ENCODE data around the gene BCLAF1. TPM values are rescaled to one million over a fixed set of nuclear protein-coding genes. Genes with fewer than 3 reads are reported as not detected.

Gene BCLAF1
- total and polyA plus RNA-seq, 9 of the 15 experiments (the other 6 are each of a cell fraction or from before 2014, with no cell fraction given) = 65.4 to 286 (median 165) TPM

DNA sequence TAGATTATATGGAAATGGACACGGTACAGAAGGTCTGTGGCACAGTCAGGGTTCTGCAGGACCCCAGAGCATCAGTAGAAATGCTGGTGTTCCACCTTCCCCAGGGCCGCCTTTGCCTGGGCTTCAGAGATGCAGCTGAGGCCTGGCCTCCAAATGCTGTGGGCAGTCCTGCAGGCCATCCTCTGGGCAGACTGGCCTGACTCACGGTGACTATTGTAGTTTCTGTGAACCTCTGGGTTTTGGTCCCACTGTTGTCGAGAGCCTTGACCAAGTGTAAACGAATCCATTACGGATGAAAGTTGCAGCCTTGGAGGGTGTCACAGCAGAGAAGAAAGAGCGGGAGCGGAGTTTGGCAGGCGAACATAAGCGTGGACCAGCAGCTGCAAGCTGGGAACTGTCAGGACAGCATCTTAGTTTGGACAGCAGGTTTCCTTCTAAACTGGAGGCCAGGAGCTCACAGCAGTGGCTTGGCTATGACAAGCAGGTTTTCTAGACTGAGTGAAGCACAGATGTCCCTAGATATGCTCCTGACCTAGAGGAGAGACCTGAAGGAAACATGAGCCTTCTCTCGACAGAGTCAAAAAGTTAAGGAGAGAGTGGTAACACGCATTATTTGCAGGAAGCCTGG, 46.2 kb upstream of the BCLAF1 start (continued):
- TF ChIP-seq GATA2 (CRISPR knock-in tag; IDR thresholded peaks at IDR 0.05) (peak; percentile 31; the same call in 1 of the 2 replicates), LEF1 (IDR thresholded peaks at IDR 0.05) (0 out of 2 replicates have a peak, but pooled peaks have one; percentile 14), MED1 (CRISPR knock-in tag; IDR thresholded peaks at IDR 0.05; ENCODE audit: borderline replicate concordance) (no peak), FOSL1 (tag; conservative IDR thresholded peaks at IDR 0.05) (no peak), L3MBTL2 (IDR thresholded peaks at IDR 0.05) (peak; percentile 18; the same call in 1 of the 2 replicates), CXXC5 (CRISPR knock-in tag; IDR thresholded peaks at IDR 0.05) (0 out of 2 replicates have a peak, but pooled peaks have one; percentile 10), DNMT1 (IDR thresholded peaks at IDR 0.05) (no peak), ARNT (IDR thresholded peaks at IDR 0.05) (0 out of 4 replicates have a peak, but pooled peaks of 1 of the 2 experiments have one; percentile 27)
- TF ChIP-seq, protein P1, sequence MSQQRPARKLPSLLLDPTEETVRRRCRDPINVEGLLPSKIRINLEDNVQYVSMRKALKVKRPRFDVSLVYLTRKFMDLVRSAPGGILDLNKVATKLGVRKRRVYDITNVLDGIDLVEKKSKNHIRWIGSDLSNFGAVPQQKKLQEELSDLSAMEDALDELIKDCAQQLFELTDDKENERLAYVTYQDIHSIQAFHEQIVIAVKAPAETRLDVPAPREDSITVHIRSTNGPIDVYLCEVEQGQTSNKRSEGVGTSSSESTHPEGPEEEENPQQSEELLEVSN (IDR thresholded peaks at IDR 0.05; ENCODE audit: borderline replicate concordance in 1 of 2, extremely low read depth in 1 of 2, insufficient read depth in 1 of 2, insufficient read length in 1 of 2, low read depth in 1 of 2, low read length in 1 of 2, poor library complexity in 1 of 2, severe bottlenecking in 1 of 2) = peak in 1 of 2 experiments; percentile 38
- TF ChIP-seq, protein P2, sequence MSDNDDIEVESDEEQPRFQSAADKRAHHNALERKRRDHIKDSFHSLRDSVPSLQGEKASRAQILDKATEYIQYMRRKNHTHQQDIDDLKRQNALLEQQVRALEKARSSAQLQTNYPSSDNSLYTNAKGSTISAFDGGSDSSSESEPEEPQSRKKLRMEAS (CRISPR knock-in tag; IDR thresholded peaks at IDR 0.05) = no peak
- TF ChIP-seq, protein P3, sequence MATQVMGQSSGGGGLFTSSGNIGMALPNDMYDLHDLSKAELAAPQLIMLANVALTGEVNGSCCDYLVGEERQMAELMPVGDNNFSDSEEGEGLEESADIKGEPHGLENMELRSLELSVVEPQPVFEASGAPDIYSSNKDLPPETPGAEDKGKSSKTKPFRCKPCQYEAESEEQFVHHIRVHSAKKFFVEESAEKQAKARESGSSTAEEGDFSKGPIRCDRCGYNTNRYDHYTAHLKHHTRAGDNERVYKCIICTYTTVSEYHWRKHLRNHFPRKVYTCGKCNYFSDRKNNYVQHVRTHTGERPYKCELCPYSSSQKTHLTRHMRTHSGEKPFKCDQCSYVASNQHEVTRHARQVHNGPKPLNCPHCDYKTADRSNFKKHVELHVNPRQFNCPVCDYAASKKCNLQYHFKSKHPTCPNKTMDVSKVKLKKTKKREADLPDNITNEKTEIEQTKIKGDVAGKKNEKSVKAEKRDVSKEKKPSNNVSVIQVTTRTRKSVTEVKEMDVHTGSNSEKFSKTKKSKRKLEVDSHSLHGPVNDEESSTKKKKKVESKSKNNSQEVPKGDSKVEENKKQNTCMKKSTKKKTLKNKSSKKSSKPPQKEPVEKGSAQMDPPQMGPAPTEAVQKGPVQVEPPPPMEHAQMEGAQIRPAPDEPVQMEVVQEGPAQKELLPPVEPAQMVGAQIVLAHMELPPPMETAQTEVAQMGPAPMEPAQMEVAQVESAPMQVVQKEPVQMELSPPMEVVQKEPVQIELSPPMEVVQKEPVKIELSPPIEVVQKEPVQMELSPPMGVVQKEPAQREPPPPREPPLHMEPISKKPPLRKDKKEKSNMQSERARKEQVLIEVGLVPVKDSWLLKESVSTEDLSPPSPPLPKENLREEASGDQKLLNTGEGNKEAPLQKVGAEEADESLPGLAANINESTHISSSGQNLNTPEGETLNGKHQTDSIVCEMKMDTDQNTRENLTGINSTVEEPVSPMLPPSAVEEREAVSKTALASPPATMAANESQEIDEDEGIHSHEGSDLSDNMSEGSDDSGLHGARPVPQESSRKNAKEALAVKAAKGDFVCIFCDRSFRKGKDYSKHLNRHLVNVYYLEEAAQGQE (IDR thresholded peaks at IDR 0.05; ENCODE audit: borderline replicate concordance) = 0 out of 2 replicates have a peak, but pooled peaks have one; percentile 4
- TF ChIP-seq, protein P3 (CRISPR knock-in tag; IDR thresholded peaks at IDR 0.05; ENCODE audit: low read depth) = no peak
